Superior temporal gyrus (tissue), 1 donor: ENCODE data around the gene ZCCHC14.
A peak's percentile ranks its signal among the peaks of the same experiment; 100 is the strongest.
"Not testable (repeated sequence)": the region's sequence is repeated elsewhere in the genome, so short reads cannot be mapped to it uniquely, and the experiment has no call there.

Source experiments
- DNase-seq: peaks from one replicate; pipeline ENCODE4 v3.0.0-alpha.2; 2016; ENCODE audit errors: extremely low spot score

The ZCCHC14 gene

DNA sequence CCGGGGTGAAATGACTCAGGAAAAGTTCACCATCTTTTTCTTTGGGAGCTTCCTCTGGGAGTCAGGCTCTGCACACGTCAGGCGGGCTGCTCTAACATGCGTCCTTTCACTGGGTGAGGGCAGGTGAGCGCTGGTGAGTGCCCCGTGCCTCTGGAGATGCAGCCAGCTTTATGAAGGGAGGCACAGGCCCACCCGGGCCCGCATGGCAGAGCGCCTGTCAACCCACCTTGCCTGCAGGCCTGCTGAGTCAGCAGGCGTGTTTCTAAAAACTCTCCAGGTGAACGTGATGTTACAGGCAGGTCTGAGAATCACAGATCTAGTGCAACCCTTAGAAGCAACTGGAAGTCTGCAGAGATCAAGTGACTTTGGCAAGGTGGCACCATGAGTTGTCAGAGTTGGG, 82.3 kb downstream of the ZCCHC14 start:
- DNase-seq = no peak

DNA sequence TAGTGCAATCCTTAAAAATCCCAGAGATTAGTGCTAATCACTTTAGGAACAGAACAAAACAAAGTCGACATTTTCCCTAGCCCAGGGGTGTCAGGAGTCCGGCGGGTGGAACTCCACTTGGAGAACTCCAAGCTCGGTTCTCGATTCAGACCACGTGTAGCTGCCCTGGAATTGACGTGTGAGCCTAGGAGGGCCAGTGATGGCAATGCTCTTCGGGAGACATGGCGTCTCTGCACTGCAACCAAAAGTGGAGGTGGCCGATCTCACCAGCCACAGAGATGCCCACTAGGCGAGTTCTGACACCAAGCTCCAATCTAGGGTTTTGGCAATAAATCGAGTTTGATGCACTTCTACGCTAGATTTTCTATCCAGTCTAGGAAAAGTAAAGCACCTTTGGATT, 83.0 kb downstream of the ZCCHC14 start:
- DNase-seq = no peak

DNA sequence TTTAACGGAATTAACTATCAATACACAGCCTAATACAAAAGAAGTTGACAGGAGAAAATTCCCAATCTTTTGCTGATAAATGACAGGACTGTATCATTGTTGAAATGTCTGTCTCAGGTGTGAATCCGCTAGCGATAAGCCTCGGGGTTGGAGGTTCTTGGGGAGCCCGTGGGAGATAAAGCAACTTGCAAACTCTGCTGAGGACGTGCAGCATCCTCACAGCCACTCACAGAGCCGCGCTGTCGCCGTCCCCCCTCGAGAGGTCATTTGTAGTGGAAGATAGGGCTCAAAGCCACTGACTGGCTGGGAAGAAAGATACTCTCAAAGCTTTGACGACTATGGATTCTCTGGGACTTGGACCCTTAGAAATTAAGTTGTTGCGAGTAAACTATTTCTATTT, 83.7 kb downstream of the ZCCHC14 start:
- DNase-seq = no peak

- no peak for DNase-seq
Observed at GRCh38 chr16:87407511-87408112, 85.2 kb downstream of the ZCCHC14 start.

DNA sequence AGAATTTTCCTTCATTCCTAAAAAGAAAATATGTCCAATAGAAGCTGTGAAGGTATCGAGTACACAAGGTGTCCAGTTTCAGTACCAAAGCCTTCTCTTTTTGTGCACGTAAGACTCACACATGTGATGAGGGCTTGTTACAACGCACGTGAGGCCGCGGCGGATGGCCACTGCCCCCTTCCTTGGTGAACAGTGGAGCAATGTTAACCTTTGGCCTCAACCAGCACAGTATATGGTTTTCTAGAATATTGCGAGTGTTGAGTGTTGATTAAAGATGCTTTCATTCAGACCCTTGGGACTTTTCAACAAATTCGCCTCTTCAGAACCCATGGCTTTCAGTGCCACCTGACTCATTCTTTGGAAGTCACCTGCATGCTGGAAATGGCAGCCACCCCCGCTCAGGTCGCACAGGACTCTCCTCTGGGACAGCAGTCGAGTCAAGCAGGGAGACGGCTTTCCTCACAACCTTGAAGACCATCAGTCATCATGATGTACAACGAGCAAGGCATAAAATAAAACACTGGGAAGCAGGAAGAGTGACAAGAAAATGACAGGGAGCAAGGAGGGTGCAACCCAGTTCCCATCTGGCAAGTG, 86.2 kb downstream of the ZCCHC14 start:
- DNase-seq = no peak

- no peak for DNase-seq
Observed at GRCh38 chr16:87404764-87405625, 87.8 kb downstream of the ZCCHC14 start.

DNA sequence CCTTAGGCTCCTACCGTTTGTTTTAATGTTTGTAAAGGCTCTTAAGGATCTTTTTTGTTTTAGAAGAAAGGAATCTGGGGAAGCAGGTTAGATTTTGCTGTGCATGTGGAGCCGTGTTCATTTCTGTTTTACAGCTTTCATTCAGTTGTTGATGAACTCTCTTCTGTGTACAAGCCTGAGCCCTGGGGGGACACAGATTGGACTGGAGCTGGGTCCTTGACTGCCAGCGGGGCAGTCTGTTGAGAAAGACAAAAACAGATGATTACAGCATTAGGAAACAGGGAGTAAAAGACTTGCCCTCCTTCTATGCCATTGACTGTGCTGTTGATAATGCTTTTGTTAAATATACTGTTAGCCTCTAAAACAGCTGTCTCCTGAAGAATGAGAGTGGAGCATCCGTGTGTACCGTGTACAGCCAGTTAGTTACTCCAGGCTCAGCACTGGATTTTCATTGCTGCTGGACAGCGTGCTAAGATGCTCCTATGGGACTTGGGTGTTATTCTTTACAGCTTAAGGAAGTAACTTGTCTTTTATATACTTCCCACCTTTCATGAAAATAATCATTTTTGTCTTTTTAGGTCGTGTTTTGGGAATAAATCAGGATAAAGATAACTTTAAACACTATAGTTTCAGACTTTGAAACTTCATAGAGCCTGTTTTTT, 97.5 kb downstream of the ZCCHC14 start:
- no peak for DNase-seq

GRCh38 chr16:87393680-87394055, 99.2 kb downstream of the ZCCHC14 start:
- no peak for DNase-seq

GRCh38 chr16:87392821-87393679, 99.8 kb downstream of the ZCCHC14 start:
- peak; percentile 71 for DNase-seq

- peak; percentile 95 for DNase-seq
Observed at GRCh38 chr16:87391950-87392820, 100.6 kb downstream of the ZCCHC14 start, which contains the start of gene MAP1LC3B. TSS of gene MAP1LC3B (plus strand) at chr16:87392336. CDS start at chr16:87392428, 92 bp downstream.

GRCh38 chr16:87391324-87391949, 101.4 kb downstream of the ZCCHC14 start:
- DNase-seq = peak; percentile 24

DNA sequence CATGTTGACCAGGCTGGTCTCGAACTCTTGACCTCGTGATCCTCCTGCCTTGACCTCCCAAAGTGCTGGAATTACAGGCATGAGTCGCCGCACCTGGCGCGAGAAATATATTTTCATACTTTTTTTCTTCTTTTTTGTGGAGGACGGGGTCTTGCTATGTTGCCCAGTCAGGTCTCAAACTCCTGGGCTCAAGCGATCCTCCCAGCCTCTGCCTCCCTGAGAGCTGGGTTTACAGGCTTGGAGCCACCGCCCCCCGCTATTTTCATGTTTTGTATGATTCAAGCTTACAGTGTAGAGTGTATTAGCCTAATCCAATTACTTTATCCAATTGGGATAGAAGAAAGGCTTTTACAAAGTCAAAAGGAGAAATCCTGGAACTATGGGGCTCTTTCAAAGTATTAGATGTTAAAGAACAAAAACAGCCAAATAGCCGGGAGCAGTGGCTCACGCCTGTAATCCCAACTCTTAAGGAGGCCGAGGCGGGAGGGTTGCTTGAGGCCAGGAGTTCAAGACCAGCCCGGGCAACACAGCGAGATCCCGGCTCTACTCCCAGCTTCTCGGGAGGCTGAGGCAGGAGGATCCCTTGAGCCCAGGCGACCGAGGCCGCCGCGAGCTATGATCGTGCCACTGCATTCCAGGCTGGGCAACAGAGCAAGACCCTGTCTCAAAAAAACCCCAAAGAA, 102.0 kb downstream of the ZCCHC14 start:
- DNase-seq = no peak

- not testable (repeated sequence) for DNase-seq
Observed at GRCh38 chr16:87389914-87390313, 102.9 kb downstream of the ZCCHC14 start.

DNA sequence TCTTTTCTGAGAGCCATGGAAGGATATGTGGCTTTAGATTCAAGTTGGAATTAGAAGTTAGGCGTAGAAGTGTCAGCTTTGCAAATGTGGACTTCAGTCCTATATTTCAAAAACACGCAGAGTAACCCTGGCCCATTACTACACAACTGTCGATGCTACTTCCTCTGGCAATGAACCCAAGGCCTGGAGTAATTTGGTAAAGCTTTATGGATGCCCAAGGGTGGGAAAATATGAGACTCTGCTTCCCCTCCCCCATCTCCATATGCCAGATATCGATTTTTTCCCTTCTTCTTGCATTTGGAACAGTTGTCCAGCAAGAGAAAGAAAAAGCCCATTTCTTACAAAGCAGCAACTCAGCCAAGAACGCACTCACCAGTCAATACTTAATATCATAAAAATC, 103.6 kb downstream of the ZCCHC14 start:
- no peak for DNase-seq

DNA sequence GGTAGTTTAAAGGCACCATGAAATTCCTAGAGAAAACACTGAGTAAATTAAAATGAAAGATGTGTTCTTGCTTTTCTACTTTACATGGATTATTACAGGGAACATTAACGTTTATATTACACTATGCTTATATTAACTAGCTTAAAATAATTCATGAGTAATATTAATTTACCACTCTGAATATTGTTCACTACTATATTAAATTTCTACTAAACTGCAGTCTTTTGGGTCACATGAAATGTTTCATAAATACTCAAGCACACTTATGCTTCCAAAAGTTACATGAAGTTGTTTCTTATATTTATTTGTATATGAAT, 104.0 kb downstream of the ZCCHC14 start:
- DNase-seq = no peak

DNA sequence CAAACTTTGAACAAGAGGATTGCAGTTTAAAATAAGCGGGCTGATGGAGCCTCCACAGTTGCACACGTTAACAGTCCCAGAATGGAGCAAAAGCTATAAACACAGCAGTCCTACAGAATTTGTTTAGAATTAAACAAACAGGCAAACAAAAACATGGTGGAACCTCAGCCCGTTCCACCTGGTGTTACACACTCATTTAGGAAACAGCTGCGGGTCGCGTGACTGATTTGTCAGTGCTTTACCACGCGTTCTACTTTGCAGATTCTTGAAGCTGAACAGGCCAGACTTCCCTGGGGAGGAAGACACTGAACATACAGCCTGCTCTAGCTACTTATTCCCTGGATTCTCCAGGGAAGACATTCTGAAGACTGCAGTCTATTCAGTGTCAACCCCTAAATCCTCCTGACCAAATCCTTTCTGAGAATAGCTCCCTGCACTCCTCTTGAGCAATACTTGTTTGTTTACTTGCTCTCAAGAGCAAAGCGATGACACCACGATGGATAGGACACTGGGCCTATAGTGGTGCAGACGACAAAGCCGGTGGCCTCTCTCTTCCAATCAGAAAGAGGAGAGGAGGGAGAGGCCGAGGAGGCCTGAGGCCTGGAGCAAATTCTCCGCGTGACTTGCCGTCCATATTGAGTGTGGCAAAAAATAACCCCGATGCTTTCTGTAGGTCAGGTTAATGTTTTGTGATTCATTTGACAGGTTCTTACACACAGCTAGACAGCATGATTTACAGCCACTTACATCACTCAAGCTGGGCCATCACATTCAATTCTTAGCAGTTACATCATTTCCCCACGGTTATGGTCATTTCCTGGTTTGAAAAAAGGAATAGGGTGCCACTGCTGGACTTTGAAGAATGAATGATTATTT, 104.6 kb downstream of the ZCCHC14 start:
- peak; percentile 99 for DNase-seq

GRCh38 chr16:87384875-87385167, 108.0 kb downstream of the ZCCHC14 start:
- not testable (repeated sequence) for DNase-seq

- no peak for DNase-seq
Observed at GRCh38 chr16:87384162-87384874, 108.5 kb downstream of the ZCCHC14 start.
